GM19193 (cell line): ENCODE data around the gene MARCHF2.
A peak's percentile ranks its signal among the peaks of the same experiment; 100 is the strongest.

Source experiments
- POLR2A ChIP-seq: IDR thresholded peaks from 4 replicates; pipeline ENCODE4 v1.6.1; 2011; ENCODE audit not compliant: insufficient read depth, insufficient read length; ENCODE audit errors: extremely low read depth

MARCHF2 gene

DNA sequence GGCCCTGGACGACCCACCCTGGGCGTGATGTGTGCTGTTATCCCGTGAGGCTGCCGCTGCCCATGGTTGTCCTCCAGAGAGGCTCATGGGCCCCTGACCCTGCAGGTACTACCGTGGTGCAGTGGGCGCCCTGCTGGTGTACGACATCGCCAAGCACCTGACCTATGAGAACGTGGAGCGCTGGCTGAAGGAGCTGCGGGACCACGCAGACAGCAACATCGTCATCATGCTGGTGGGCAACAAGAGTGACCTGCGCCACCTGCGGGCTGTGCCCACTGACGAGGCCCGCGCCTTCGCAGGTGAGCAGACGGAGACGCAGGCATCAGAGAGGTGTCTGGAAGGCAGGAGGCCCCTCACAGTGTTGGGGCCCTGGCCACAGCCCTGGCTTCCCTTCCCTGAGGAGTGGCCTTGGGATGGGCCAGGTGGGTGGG is 11.1 kb upstream of the MARCHF2 start:
- no peak for TF ChIP-seq POLR2A

DNA sequence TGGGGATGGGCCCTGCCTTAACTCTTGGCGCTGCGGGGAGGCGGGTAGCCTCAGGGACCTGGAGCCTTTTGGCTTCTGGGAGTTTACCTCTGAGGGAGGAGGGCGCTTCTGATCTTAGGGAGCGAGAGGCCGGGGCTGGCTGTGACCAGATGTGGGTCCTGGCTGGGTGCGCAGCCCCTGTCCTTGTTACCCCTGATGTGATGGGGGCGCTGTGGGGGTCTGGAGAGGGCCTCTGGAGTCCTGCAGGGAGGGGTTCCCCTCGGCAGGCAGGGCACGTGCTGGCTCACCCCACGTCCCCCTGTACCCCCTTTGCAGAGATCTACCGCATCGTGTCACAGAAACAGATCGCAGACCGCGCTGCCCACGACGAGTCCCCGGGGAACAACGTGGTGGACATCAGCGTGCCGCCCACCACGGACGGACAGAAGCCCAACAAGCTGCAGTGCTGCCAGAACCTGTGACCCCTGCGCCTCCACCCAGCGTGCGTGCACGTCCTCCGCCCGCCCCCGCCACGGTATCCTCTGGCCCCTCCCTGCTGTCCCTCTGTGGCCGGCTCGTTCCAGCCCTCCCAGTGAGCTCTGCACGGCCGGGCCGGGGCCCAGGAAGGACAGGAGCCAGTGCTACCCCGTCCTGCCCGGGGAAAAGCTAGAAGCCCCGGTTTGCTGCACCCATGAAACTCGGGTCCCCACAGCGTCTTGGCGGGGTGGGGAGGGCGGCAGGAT is 9.8 kb upstream of the MARCHF2 start:
- TF ChIP-seq POLR2A, result no peak

DNA sequence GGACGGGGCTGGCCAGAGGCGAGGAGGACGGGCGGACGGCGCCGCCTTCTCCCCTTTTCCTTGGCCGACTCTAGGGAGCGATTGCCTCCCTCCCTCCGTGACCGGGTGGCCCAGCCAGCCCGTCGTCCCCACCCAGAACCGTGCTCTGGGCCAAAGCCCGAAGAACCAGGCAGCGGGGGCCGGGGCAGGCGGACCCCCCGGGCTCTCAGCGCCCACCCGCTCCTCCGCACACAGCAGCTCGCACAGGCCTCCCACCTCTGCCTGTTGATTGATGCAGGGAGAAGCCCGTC is 9.3 kb upstream of the MARCHF2 start:
- no peak for TF ChIP-seq POLR2A

DNA sequence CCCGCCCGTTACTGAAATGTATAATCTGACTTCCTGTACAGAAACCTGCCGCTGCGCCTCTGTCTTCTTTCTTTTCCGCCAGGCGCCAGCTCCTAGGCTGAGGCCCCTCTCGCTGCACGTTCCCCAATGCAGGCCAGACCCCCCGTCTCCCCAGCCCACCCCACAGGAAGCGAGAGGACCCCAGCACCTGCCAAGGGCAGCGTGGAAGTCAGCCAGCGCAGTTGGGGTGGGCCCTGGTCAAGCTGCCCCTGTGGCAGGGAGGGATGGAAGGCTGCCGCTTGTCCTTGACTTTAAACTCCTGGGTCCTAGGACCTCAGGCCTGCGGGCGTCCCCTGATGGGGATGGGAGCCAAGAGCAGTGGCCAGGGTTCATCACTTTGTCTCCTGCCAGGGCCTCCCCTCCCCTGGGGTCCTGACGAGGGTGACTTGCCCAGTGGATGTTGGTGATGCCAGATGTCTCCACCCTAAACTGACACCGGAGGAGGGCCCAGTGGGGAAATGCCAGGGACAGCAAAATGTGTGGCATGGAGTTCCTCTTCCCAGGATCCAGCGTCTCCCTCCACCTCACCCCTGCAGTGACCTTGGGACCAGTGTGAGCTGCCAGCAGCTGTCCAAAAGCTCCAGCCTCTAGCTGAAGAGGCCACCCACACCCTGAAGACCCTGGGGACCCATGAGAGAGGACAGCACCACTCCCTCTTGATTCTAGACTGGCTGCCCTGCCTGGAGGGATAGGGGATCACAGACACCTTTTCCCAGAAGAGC is 8.5 kb upstream of the MARCHF2 start:
- peak; percentile 22 for TF ChIP-seq POLR2A

DNA sequence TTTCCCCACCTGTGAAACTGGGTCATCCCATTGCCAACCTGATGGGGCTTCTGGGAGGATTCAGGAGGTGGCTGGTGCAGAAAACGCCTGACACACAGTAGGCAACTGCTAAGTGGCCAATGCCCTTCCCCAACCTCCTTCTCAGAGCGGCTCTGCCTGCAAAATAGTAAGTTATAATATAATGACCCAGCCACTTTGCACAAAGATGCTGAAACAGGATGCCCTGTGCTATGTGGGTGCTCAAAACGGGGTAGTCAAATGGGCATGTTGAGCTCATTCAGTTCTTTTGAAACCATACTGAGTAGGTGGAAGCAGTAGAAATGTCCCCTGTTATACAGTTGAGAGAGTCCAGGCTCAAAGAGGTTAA is 507 bp downstream of the MARCHF2 start:
- TF ChIP-seq POLR2A, result no peak

DNA sequence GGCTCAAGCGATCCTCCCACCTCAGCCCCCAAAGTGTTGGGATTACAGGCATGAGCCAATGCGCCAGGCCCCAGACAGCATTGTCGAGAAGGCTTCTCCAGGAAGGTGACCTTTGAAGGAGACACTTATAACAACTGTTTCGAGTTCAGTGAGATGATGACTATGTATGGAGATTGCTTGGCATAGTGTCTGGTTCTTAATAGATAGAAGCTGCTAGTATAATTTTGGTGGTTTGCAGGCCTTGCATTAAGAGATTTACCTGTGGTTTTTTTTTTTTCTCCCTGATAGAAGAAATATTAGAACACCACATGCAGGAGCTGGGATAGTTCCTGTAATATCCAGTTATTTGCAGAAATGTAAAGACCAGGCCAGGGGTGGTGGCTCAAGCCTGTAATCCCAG is 3.7 kb downstream of the MARCHF2 start:
- no peak for TF ChIP-seq POLR2A

DNA sequence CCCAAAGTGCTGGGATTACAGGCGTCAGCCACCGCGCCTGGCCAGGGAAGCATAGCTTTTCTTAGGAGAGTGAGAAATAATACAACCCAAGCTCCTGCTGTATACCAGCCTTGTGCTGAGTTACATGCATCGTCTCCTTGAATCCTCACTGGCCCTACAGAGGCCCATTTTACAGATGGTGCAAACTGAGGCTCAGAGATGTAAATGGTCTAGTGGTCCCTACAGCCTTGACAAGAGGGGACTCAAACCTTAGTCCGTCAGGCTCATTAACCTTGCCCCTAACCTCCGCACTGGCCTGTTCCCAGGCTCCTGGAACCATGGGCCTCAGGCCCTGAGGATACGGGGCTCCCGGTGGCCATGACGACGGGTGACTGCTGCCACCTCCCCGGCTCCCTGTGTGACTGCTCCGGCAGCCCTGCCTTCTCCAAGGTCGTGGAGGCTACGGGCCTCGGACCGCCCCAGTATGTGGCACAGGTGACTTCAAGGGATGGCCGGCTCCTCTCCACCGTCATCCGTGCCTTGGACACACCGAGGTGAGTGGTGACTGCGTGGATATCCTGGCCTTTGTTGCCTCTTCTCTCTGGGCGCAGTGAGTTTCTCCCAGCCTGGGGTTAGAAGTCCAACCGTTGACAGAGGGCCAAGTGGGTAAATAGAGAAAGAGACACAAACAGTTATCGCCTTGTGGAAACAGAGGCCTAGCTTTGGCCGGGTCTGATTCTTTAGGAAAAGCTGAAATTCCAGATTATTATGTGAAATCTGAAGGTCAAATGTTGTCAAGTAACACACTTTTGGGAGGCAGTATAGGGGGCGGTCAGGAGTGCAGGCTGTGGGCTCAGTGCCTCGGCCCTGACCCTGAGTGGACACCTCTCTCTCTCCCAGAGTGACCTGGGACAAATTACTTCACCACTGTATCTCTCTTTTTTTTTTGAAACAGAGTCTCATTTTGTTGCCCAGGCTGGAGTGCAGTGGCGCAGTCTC is 8.7 kb downstream of the MARCHF2 start:
- no peak for TF ChIP-seq POLR2A

DNA sequence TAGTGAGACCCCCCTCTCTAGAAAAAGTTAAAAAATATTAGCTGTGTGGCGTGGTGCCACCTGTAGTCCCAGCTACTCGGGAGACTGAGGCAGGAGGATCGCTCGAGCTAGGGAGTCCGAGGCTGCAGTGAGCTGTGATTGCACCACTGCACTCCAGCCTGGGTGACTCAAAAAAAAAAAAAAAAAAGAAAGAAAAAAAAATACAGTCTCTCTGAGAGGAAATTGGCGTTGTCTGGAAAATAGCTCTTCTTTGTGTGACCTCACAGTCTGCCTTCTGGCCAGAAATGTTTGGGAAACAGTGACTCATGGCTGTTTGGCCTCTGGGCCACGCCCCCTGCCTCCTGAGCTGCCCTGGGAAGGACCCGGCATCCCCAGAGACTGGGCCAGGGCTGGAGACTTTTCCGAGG is 10.7 kb downstream of the MARCHF2 start:
- no peak for TF ChIP-seq POLR2A

DNA sequence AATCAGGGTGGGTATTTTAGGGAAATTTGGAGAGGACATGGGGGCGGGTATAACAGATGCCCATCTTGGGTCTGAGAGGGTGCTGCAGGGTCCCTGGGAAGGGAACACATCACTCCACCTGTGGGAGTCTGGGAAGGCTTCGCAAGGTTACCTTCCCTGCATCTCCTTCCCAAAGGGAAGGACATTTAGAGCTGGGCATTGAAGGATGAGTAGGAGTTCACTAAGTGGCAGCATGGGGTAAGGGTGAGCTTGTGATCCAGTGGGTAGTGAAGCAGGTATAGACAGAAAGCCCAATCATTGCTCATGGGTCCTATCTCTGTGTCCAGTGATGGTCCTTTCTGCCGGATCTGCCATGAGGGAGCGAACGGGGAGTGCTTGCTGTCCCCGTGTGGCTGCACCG is 13.2 kb downstream of the MARCHF2 start:
- TF ChIP-seq POLR2A, result no peak

DNA sequence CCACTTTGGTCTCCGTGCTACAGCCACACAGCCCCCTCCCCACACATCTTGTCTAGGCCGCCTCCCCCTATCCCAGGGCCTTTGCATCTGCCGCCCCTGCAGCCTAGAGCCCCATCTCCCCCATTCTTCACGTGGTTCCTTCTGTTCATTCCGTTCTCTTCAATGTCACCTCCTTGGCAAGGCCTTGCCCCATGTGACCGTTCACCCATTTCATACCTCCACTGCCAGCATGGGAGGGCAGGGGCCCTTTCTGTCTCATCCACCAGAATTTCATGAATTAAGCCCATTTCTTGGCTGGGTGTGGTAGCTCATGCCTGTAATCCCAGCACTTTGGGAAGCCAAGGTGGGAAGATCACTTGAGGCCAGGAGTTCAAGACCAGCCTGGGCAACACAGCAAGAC is 15.9 kb downstream of the MARCHF2 start:
- no peak for TF ChIP-seq POLR2A

DNA sequence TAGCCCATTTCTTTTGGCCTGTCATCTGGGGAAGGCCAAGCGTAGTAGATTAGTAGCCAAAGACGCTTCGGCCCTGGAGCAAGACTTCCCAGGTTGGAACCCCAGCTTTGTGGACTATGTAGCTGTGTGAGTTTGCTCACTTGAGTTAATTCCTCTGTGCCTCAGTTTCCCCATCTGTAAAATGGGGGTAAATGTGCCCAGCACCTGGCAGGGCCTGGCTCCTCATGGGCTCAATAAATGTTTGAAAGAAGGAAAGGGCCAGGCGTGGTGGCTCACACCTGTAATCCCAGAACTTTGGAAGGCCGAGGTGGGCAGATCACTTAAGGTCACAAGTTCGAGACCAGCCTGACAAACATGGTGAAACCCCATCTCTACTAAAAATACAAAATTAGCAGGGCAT is 16.7 kb downstream of the MARCHF2 start:
- TF ChIP-seq POLR2A, result no peak

DNA sequence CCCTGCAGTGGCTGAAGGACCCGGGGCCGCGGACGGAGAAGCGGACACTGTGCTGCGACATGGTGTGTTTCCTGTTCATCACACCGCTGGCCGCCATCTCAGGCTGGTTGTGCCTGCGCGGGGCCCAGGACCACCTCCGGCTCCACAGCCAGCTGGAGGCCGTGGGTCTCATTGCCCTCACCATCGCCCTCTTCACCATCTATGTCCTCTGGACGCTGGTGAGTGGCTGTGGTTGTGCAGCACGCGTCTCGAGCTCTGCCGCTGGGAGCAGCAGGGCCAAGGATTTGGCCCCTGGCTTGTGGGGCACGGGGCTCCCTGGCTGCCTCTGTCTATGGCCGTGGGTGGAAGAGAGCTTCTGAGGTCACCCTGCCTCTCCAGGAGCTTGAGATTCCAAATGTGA is 17.5 kb downstream of the MARCHF2 start:
- TF ChIP-seq POLR2A, result no peak

DNA sequence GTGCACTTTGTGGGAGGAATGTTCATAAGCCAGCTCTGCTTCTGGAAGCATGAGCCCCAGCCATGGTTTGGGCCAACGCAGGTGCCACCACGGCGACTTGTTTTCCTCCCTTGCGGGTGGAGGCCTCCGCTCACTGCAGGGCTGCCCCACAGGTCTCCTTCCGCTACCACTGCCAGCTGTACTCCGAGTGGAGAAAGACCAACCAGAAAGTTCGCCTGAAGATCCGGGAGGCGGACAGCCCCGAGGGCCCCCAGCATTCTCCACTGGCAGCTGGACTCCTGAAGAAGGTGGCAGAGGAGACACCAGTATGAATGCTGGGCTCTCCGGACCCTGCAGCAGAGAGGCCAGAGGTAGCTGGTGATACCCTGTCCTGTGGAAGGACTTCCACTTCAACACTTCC is 25.1 kb downstream of the MARCHF2 start:
- TF ChIP-seq POLR2A, result no peak

DNA sequence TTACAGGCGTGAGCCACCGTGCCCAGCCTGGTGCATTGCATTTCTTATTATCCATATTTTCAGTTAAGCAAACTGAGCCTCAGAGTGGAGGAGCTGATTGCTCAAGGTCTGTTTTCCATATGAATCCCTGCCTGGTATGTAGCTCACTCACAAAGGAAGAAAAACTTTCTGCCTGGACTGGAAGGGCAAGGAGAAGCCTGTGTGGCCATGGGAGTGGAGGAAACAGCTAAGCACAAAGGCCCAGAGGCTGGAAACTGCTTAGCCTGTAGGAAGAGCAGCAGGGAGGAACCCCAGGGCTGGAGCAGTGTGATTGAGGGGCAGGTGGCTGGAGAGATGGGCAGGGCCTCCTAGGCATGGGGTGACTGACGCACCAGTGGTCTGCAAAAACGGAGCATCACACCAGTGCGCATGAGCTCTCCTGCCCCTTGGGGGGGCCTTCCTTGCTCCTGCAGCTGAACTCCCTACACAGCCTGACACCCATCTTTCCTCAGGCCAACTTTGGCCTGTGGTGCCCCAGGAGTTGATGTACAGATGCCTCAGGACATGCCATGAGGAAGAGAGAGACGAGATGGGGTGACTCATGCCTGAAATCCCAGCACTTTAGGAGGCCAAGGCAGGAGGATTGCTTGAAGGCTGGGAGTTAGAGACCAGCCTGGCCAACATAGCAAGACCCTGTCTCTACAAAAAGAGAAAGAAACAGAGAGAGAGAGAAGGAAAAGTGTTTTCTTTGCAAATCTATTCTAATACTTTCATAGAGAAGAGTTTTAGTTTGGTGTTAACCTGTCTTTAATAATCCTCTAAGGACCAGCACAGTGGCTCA is 28.8 kb downstream of the MARCHF2 start:
- no peak for TF ChIP-seq POLR2A
